Esophagus squamous epithelium (tissue), 4 donors: ENCODE measurements around the gene HCN1.
"Not testable (repeated sequence)": the region's sequence is repeated elsewhere in the genome, so short reads cannot be mapped to it uniquely, and the experiment has no call there.

Experiments used
- CTCF ChIP-seq, 6 experiments: fragments of 450-650 bp in 4 of 6; fragments of 200-600 bp in 2 of 6; sonication (generic) in 2 of 6; IDR thresholded peaks; one replicate each; pipeline ENCODE4 v1.5.1; 2016 to 2019; ENCODE audit warnings: antibody characterized with exemption in 6 of 6, mild to moderate bottlenecking in 4 of 6, moderate library complexity in 4 of 6
- POLR2A ChIP-seq, 4 donors: fragments of 450-650 bp; IDR thresholded peaks; one replicate each; pipeline ENCODE4 v1.6.1; 2017; ENCODE audit warnings: antibody characterized with exemption in 4 of 4, mild to moderate bottlenecking in 4 of 4, moderate library complexity in 3 of 4

DNA sequence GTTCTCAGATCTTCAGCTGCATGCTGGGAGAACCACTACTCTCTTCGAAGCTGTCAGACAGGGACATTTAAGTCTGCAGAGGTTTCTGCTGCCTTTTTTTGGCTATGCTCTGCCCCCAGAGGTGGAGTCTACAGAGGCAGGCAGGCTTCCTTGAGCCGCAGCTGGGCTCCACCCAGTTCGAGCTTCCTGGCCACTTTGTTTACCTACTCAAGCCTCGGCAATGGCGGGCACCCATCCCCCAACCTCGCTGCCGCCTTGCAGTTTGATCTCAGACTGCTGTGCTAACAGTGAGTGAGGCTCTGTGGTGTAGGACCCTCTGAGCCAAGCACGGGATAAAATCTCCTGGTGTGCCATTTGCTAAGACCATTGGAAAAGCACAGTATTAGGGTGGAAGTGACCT is 110.2 kb downstream of the HCN1 start:
- not testable (repeated sequence) for TF ChIP-seq CTCF, POLR2A (IDR thresholded peaks at IDR 0.05)
